ENCODE measurements around the gene DDR2. TPM values are rescaled to one million over a fixed set of nuclear protein-coding genes. Genes with fewer than 3 reads are reported as not detected.
A peak's percentile ranks its signal among the peaks of the same experiment; 100 is the strongest.

The DDR2 gene
- total RNA-seq, 1 experiment from 2014 or later = 4.9 TPM

GRCh38 chr1:162667381-162668080 lies 35.3 kb downstream of the DDR2 start:
- Mint-ChIP-seq H3K9me3 (ENCODE audit: unreplicated experiment) (no peaks in the 10 kb centered on the region), H3K36me3 (ENCODE audit: insufficient read depth, unreplicated experiment) (no peaks in the 10 kb centered on the region), H3K27me3 (ENCODE audit: insufficient read depth, unreplicated experiment) (no peaks in the 10 kb centered on the region), H3K4me1 (ENCODE audit: insufficient read depth, unreplicated experiment) (no peaks in the 10 kb centered on the region), H3K27ac (ENCODE audit: low read depth, unreplicated experiment) (no peak overlapping the region), H3K4me3 (ENCODE audit: unreplicated experiment) (no peak overlapping the region)
- ChIA-PET CTCF (interaction anchor here (0.5 to 2.5 kb wide), 12 partner anchors 17 to 186 kb away, joined by 3 to 7 read pairs (median 4); no protein-coding TSS in a partner anchor), POLR2A (interaction anchor here (0.8 kb wide), 1 partner anchor 15 kb away, joined by 3 read pairs; no protein-coding TSS in a partner anchor)
- no TSS peak for BruUV-seq (replicated peaks)
- DNase-seq (ENCODE audit: unreplicated experiment) = no peak
- TF ChIP-seq CTCF (IDR thresholded peaks at IDR 0.05; ENCODE audit: unreplicated experiment) = no peak
- intact Hi-C loops (cut with micrococcal nuclease) = no loop called here

- no peak overlapping the region for H3K4me3 Mint-ChIP-seq (ENCODE audit: unreplicated experiment)
- H3K9me3 Mint-ChIP-seq (ENCODE audit: unreplicated experiment) = no peaks in the 10 kb centered on the region
- intact Hi-C loops (cut with micrococcal nuclease) = no loop called here
- H3K27me3 Mint-ChIP-seq (ENCODE audit: insufficient read depth, unreplicated experiment) = no peaks in the 10 kb centered on the region
- no peak for TF ChIP-seq CTCF (IDR thresholded peaks at IDR 0.05; ENCODE audit: unreplicated experiment)
- no peak overlapping the region for H3K27ac Mint-ChIP-seq (ENCODE audit: low read depth, unreplicated experiment)
- POLR2A ChIA-PET = interaction anchor here (0.6 to 1.7 kb wide), 4 partner anchors 27 to 403 kb away, joined by 3 to 5 read pairs (median 4); no protein-coding TSS in a partner anchor
- H3K36me3 Mint-ChIP-seq (ENCODE audit: insufficient read depth, unreplicated experiment) = no peaks in the 10 kb centered on the region
- BruUV-seq (replicated peaks) = no TSS peak
- peak; percentile 21 for DNase-seq (ENCODE audit: unreplicated experiment)
- peaks cover 24% of the 10 kb centered on the region for H3K4me1 Mint-ChIP-seq (ENCODE audit: insufficient read depth, unreplicated experiment)
- CTCF ChIA-PET = interaction anchor here (0.5 to 3.4 kb wide), 7 partner anchors 9 to 1574 kb away, joined by 3 to 18 read pairs (median 3); no protein-coding TSS in a partner anchor
Measured at GRCh38 chr1:162670928-162671663, 38.8 kb downstream of the DDR2 start.

GRCh38 chr1:162671664-162672410 lies 39.6 kb downstream of the DDR2 start:
- H3K9me3 Mint-ChIP-seq (ENCODE audit: unreplicated experiment) = no peaks in the 10 kb centered on the region
- no peak overlapping the region for H3K4me3 Mint-ChIP-seq (ENCODE audit: unreplicated experiment)
- POLR2A ChIA-PET = interaction anchor here (1.1 to 1.7 kb wide), 3 partner anchors 18 to 55 kb away, joined by 3 to 5 read pairs (median 5); no protein-coding TSS in a partner anchor
- no peak for DNase-seq (ENCODE audit: unreplicated experiment)
- CTCF ChIA-PET = interaction anchor here (0.6 to 3.4 kb wide), 5 partner anchors 13 to 58 kb away, joined by 3 to 18 read pairs (median 3); no protein-coding TSS in a partner anchor
- no TSS peak for BruUV-seq (replicated peaks)
- peaks cover 27% of the 10 kb centered on the region for H3K4me1 Mint-ChIP-seq (ENCODE audit: insufficient read depth, unreplicated experiment)
- no peaks in the 10 kb centered on the region for H3K36me3 Mint-ChIP-seq (ENCODE audit: insufficient read depth, unreplicated experiment)
- TF ChIP-seq CTCF (IDR thresholded peaks at IDR 0.05; ENCODE audit: unreplicated experiment) = no peak
- intact Hi-C loops (cut with micrococcal nuclease) = no loop called here
- no peak overlapping the region for H3K27ac Mint-ChIP-seq (ENCODE audit: low read depth, unreplicated experiment)
- no peaks in the 10 kb centered on the region for H3K27me3 Mint-ChIP-seq (ENCODE audit: insufficient read depth, unreplicated experiment)
